ENCODE measurements around the gene OBP2B. TPM values are rescaled to one million over a fixed set of nuclear protein-coding genes. Genes with fewer than 3 reads are reported as not detected.

The OBP2B gene
- total RNA-seq, 1 donor from 2014 or later: not detected

DNA sequence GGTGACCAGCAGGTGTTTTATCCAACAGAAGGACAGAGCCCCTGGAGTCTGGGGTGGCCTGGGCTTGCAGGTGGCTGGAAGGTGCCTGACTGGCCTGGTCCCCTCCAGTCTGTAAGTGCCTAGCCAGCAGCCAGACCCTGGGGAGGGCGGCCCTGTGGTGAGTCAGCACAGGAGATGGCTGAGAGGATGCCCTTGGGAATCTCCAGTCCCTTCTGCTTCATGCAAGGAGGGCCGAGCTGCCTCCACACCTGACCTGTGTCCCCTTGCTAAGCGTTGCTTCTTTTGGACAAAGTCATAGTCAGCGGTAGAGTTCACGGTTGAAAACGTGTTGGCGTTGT lies 20.2 kb downstream of the OBP2B start:
- Histone ChIP-seq H3K9me3 (replicated peaks) (no peaks in the 10 kb centered on the region), H3K27ac (replicated peaks) (no peak overlapping the region), H3K27me3 (ENCODE audit: low read depth) (peaks cover 45% of the 10 kb centered on the region), H3K4me1 (peaks cover 5% of the 10 kb centered on the region), H3K4me3 (no peak overlapping the region), H3K36me3 (no peaks in the 10 kb centered on the region)
- intact Hi-C loops (cut with micrococcal nuclease): loop anchor here (10.0 kb wide), 3 partner anchors 86 to 296 kb away; partner anchors contain the start of gene ABO
- TF ChIP-seq, protein P1, sequence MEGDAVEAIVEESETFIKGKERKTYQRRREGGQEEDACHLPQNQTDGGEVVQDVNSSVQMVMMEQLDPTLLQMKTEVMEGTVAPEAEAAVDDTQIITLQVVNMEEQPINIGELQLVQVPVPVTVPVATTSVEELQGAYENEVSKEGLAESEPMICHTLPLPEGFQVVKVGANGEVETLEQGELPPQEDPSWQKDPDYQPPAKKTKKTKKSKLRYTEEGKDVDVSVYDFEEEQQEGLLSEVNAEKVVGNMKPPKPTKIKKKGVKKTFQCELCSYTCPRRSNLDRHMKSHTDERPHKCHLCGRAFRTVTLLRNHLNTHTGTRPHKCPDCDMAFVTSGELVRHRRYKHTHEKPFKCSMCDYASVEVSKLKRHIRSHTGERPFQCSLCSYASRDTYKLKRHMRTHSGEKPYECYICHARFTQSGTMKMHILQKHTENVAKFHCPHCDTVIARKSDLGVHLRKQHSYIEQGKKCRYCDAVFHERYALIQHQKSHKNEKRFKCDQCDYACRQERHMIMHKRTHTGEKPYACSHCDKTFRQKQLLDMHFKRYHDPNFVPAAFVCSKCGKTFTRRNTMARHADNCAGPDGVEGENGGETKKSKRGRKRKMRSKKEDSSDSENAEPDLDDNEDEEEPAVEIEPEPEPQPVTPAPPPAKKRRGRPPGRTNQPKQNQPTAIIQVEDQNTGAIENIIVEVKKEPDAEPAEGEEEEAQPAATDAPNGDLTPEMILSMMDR (IDR thresholded peaks at IDR 0.05; ENCODE audit: borderline replicate concordance): no peak
- DNase-seq: no peak

DNA sequence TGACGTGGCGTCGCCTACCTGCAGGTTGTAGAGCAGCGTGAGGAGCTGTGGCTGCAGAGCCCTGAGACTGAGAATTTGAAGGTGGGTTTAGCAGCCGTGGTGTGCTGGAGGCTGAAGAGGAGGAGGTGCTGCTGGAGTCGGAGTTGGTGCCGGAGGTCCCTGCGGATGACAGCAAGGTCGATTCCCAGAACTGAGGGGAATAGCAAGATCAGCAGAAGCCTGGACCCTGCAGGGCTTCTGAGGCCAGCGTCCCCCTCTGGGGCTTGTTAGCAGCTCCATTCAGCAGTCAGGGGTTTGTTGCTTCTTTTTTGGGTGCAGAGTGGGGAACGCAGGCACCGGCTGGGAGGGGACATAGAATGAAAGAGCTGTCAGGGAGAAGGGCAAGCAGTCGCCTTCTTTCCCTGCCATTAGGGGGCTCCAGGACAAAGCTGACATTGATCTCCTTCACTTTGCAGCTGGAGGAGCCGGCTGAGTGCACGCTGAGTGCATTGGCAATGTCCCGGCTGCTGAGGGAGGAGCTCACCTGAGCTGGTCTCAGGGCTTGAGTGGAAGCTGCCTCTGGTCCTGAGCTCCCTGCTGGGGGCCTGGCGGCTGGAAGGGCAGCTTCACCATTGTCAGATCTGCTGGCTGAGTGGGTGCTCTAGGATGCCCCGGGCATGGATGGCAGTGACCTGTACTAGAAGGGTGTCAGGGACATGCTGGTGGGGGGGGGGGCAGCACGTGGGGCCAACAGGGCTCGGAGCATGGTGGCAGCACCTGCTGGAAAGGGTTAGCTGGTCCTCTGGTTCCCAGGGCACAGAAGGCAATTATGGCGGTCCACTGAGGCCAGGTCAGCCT lies 20.8 kb downstream of the OBP2B start:
- Histone ChIP-seq H3K27ac (replicated peaks) (no peak overlapping the region), H3K36me3 (no peaks in the 10 kb centered on the region), H3K9me3 (replicated peaks) (no peaks in the 10 kb centered on the region), H3K4me1 (peaks cover 5% of the 10 kb centered on the region), H3K4me3 (no peak overlapping the region), H3K27me3 (ENCODE audit: low read depth) (peaks cover 46% of the 10 kb centered on the region)
- TF ChIP-seq, protein P1 (IDR thresholded peaks at IDR 0.05; ENCODE audit: borderline replicate concordance): peak; percentile 43
- no peak for DNase-seq
- intact Hi-C loops (cut with micrococcal nuclease): loop anchor here (10.0 kb wide), 3 partner anchors 87 to 297 kb away; partner anchors contain the start of gene ABO

DNA sequence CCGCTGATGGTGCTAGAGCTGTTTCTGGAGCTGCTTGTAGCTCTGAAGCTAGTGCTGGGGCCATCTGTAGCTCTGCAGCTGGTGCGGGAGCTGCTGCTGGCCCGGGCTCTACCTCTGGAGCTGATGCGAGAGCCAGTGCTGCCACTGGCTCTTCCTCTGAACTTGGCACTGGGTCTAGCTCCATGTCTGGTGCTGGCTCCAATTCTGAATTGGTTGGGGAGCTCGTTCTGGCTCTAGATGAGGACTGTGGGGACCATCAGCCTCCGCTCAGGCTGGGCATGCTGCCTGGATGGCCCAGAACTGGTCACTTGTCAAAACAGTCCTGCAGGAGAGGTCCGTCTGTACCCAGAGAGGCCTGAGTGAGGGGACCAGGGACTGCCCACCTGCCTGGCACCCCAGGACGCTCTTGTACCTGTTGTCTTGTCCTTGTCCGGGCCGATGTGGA lies 21.5 kb downstream of the OBP2B start:
- Histone ChIP-seq H3K36me3 (no peaks in the 10 kb centered on the region), H3K27me3 (ENCODE audit: low read depth) (peaks cover 42% of the 10 kb centered on the region), H3K27ac (replicated peaks) (no peak overlapping the region), H3K4me1 (peaks cover 5% of the 10 kb centered on the region), H3K4me3 (no peak overlapping the region), H3K9me3 (replicated peaks) (no peaks in the 10 kb centered on the region)
- TF ChIP-seq, protein P1 (IDR thresholded peaks at IDR 0.05; ENCODE audit: borderline replicate concordance): no peak
- intact Hi-C loops (cut with micrococcal nuclease): loop anchor here (10.0 kb wide), 3 partner anchors 87 to 297 kb away; partner anchors contain the start of gene ABO
- DNase-seq: no peak

DNA sequence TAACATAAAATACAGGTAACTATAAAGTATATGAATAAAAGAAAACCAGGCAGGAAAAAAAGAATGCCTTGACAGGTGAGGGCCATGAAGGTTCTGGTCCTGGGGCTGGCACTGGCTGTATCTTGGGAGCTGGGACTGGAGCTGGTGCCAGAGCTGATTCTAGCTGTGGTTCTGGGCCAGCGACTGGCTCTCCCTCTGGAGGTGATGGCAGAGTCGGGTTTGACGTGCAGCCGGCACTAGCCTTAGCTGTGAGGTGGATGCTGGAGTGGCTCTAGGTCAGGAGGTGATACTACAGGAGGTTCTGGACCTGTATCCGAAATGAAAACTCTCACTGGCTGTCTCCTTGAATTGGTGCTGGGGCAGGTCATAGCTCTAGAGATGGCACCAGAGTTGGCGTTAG lies 22.3 kb downstream of the OBP2B start:
- peaks cover 5% of the 10 kb centered on the region for H3K4me1 ChIP-seq
- no peak for DNase-seq
- TF ChIP-seq, protein P1 (IDR thresholded peaks at IDR 0.05; ENCODE audit: borderline replicate concordance): no peak
- intact Hi-C loops (cut with micrococcal nuclease): loop anchor here (10.0 kb wide), 3 partner anchors 88 to 298 kb away; partner anchors contain the start of gene ABO
- H3K27me3 ChIP-seq (ENCODE audit: low read depth): peaks cover 40% of the 10 kb centered on the region
- no peak overlapping the region for H3K4me3 ChIP-seq
- no peak overlapping the region for H3K27ac ChIP-seq (replicated peaks)
- H3K36me3 ChIP-seq: no peaks in the 10 kb centered on the region
- H3K9me3 ChIP-seq (replicated peaks): no peaks in the 10 kb centered on the region

DNA sequence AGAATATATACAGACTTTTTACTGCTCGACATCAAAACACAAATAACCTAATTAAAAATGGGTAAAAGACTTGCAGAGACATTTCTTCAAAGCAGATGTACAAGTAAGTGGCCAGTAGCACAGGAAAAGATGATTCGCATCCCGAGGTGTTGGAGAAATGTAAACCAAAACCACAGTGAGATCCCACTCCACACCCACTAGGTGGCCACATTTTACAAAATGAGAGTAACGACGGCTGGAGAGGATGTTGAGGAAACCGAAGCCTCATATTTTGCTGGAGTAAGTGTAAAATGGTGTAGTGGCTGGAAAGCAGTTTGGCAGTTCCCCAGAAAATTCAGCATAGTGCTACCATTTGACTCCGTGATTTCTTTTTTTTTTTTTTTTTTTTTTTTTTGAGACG lies 24.1 kb downstream of the OBP2B start:
- H3K36me3 ChIP-seq: no peaks in the 10 kb centered on the region
- TF ChIP-seq, protein P1 (IDR thresholded peaks at IDR 0.05; ENCODE audit: borderline replicate concordance): peak; percentile 74
- DNase-seq: no peak
- no peak overlapping the region for H3K27ac ChIP-seq (replicated peaks)
- H3K9me3 ChIP-seq (replicated peaks): no peaks in the 10 kb centered on the region
- intact Hi-C loops (cut with micrococcal nuclease): loop anchor here (10.0 kb wide), 3 partner anchors 90 to 300 kb away; partner anchors contain the start of gene ABO
- H3K4me3 ChIP-seq: no peak overlapping the region
- peaks cover 5% of the 10 kb centered on the region for H3K4me1 ChIP-seq
- peaks cover 37% of the 10 kb centered on the region for H3K27me3 ChIP-seq (ENCODE audit: low read depth)
